Upper lobe of right lung (tissue), 1 donor: Measurements from ENCODE around the gene OTX1. TPM values are rescaled to one million over a fixed set of nuclear protein-coding genes. Genes with fewer than 3 reads are reported as not detected.

Experiments used
- ATAC-seq: fragments of 200-7000 bp; cut with Tn5 transposase; one replicate; pipeline ENCODE4 v1.9.1; 2020; ENCODE audit warnings: mild to moderate bottlenecking, moderate library complexity
- DNase-seq: peaks from one replicate; pipeline ENCODE4 v3.0.0-alpha.2; 2020
- H3K27ac ChIP-seq: fragments of 200-600 bp; one replicate; pipeline ENCODE4 v1.8.0; 2022
- H3K27me3 ChIP-seq: fragments of 200-600 bp; one replicate; pipeline ENCODE4 v1.8.0; 2022; ENCODE audit warnings: mild to moderate bottlenecking
- H3K36me3 ChIP-seq: fragments of 200-600 bp; one replicate; pipeline ENCODE4 v1.8.0; 2022
- H3K4me1 ChIP-seq: fragments of 200-600 bp; one replicate; pipeline ENCODE4 v1.8.0; 2022
- H3K4me3 ChIP-seq: fragments of 200-600 bp; one replicate; pipeline ENCODE4 v1.8.0; 2022; ENCODE audit warnings: mild to moderate bottlenecking
- H3K9me3 ChIP-seq: fragments of 200-600 bp; one replicate; pipeline ENCODE4 v1.8.0; 2022
- CTCF ChIP-seq: fragments of 200-600 bp; IDR thresholded peaks from one replicate; pipeline ENCODE4 v1.8.0; 2022; ENCODE audit warnings: antibody characterized with exemption
- intact Hi-C: fragments of 100-400 bp; cut with DNase I; formaldehyde crosslinking; loops from one replicate; pipeline ENCODE4 v1.11.0; 2022
- total RNA-seq: library from RNA; stranded (reverse); fragmentation: NEBNext Ultra II Directional; extraction: Animal tissue kit (Norgen Biotek cat#: 25700); gene quantifications from one replicate; pipeline ENCODE4 v1.2.1, GENCODE V29; 2021
- donor health status: DM: no; HTN: yes; CAD: no; lungs with severe emphysema.

Gene OTX1
- total RNA-seq, 1 donor from 2014 or later = not detected

GRCh38 chr2:63046961-63047320 is 3.7 kb upstream of the OTX1 start:
- no peaks in the 10 kb centered on the region for H3K36me3 ChIP-seq
- TF ChIP-seq CTCF = no peak
- no peaks in the 10 kb centered on the region for H3K9me3 ChIP-seq
- H3K27me3 ChIP-seq = peaks cover 85% of the 10 kb centered on the region
- DNase-seq (no peak), ATAC-seq (no peak)
- peaks cover 41% of the 10 kb centered on the region for H3K4me1 ChIP-seq
- intact Hi-C loops = no loop called here
- no peak overlapping the region for H3K27ac ChIP-seq
- H3K4me3 ChIP-seq = no peak overlapping the region

GRCh38 chr2:63047321-63048279 is 3.0 kb upstream of the OTX1 start:
- peaks cover 41% of the 10 kb centered on the region for H3K4me1 ChIP-seq
- no peak for ATAC-seq
- H3K36me3 ChIP-seq = no peaks in the 10 kb centered on the region
- no peak for TF ChIP-seq CTCF
- H3K27me3 ChIP-seq = peaks cover 92% of the 10 kb centered on the region
- DNase-seq = peak; percentile 65
- H3K4me3 ChIP-seq = no peak overlapping the region
- no peaks in the 10 kb centered on the region for H3K9me3 ChIP-seq
- intact Hi-C loops = no loop called here
- H3K27ac ChIP-seq = no peak overlapping the region

GRCh38 chr2:63048367-63049171 is 2.1 kb upstream of the OTX1 start:
- Histone ChIP-seq H3K36me3 (no peaks in the 10 kb centered on the region), H3K4me1 (peaks cover 41% of the 10 kb centered on the region), H3K27ac (no peak overlapping the region), H3K27me3 (peaks cover 99% of the 10 kb centered on the region), H3K4me3 (no peak overlapping the region), H3K9me3 (no peaks in the 10 kb centered on the region)
- DNase-seq (no peak), ATAC-seq (no peak)
- TF ChIP-seq CTCF = no peak
- intact Hi-C loops = no loop called here

- Histone ChIP-seq H3K9me3 (no peaks in the 10 kb centered on the region), H3K4me1 (peaks cover 48% of the 10 kb centered on the region), H3K4me3 (peak overlapping the region; percentile 52), H3K27me3 (peaks cover 100% of the 10 kb centered on the region), H3K27ac (no peak overlapping the region), H3K36me3 (no peaks in the 10 kb centered on the region)
- no peak for TF ChIP-seq CTCF
- ATAC-seq (no peak), DNase-seq (no peak)
- intact Hi-C loops = no loop called here
Measured at GRCh38 chr2:63049211-63049969, 1.2 kb upstream of the OTX1 start.

- Histone ChIP-seq H3K4me3 (peak overlapping the region; percentile 52), H3K4me1 (peaks cover 50% of the 10 kb centered on the region)
- no peak for DNase-seq
Measured at GRCh38 chr2:63049970-63050333, 678 bp upstream of the OTX1 start.

More at GRCh38 chr2:63049970-63050333, 678 bp upstream of the OTX1 start:
- ATAC-seq = no peak
- H3K27me3 ChIP-seq = peaks cover 100% of the 10 kb centered on the region
- intact Hi-C loops = no loop called here
- no peak for TF ChIP-seq CTCF
- H3K36me3 ChIP-seq = no peaks in the 10 kb centered on the region
- H3K9me3 ChIP-seq = no peaks in the 10 kb centered on the region
- H3K27ac ChIP-seq = no peak overlapping the region
